ENCODE data around the gene CITED2. TPM values are rescaled to one million over a fixed set of nuclear protein-coding genes. Genes with fewer than 3 reads are reported as not detected.

CITED2 gene
- total and polyA plus RNA-seq, 2 experiments from 2014 or later: 78.5 to 292 TPM

GRCh38 chr6:139341060-139341459 is 33.4 kb downstream of the CITED2 start:
- no peaks in the 10 kb centered on the region for H3K36me3 ChIP-seq (replicated peaks; ENCODE audit: insufficient read depth, low read depth)
- no peak overlapping the region for H3K27ac ChIP-seq
- no peaks in the 10 kb centered on the region for H3K4me1 ChIP-seq (ENCODE audit: insufficient read depth)
- no peak overlapping the region for H3K4me2 ChIP-seq
- no peaks in the 10 kb centered on the region for H3K27me3 ChIP-seq
- no peaks in the 10 kb centered on the region for H3K9me2 ChIP-seq (replicated peaks; ENCODE audit: insufficient read depth)
- no peaks in the 10 kb centered on the region for H4K20me1 ChIP-seq (ENCODE audit: insufficient read depth, poor library complexity, severe bottlenecking)
- no peaks in the 10 kb centered on the region for H3K9me3 ChIP-seq (ENCODE audit: low read depth)
- TF ChIP-seq EZH2phosphoT487 (IDR thresholded peaks at IDR 0.05; ENCODE audit: low read depth, severe bottlenecking, unreplicated experiment): no peak
- no peak for TF ChIP-seq EZH2 (IDR thresholded peaks at IDR 0.05; ENCODE audit: borderline replicate concordance)
- TF ChIP-seq CTCF (IDR thresholded peaks at IDR 0.05; ENCODE audit: poor library complexity): no peak
- WGBS (ENCODE audit: low lambda C conversion rate, missing lambda C conversion rate): 90% methylated on average over 2 of the region's 2 CpGs
- no peak overlapping the region for H2AFZ ChIP-seq
- DNase-seq (ENCODE audit: low spot score): no peak
- H3K4me3 ChIP-seq: no peak overlapping the region
- no peaks in the 10 kb centered on the region for H3K79me2 ChIP-seq

- no peak overlapping the region for H3K27ac ChIP-seq
- TF ChIP-seq CTCF (IDR thresholded peaks at IDR 0.05; ENCODE audit: poor library complexity) (no peak), EZH2 (IDR thresholded peaks at IDR 0.05; ENCODE audit: borderline replicate concordance) (no peak), EZH2phosphoT487 (IDR thresholded peaks at IDR 0.05; ENCODE audit: low read depth, severe bottlenecking, unreplicated experiment) (no peak)
- H3K36me3 ChIP-seq (replicated peaks; ENCODE audit: insufficient read depth, low read depth): no peaks in the 10 kb centered on the region
- no peak overlapping the region for H2AFZ ChIP-seq
- no peaks in the 10 kb centered on the region for H3K9me2 ChIP-seq (replicated peaks; ENCODE audit: insufficient read depth)
- DNase-seq (ENCODE audit: low spot score): no peak
- H3K9me3 ChIP-seq (ENCODE audit: low read depth): no peaks in the 10 kb centered on the region
- no peaks in the 10 kb centered on the region for H4K20me1 ChIP-seq (ENCODE audit: insufficient read depth, poor library complexity, severe bottlenecking)
- H3K79me2 ChIP-seq: no peaks in the 10 kb centered on the region
- H3K4me3 ChIP-seq: no peak overlapping the region
- H3K27me3 ChIP-seq: no peaks in the 10 kb centered on the region
- H3K4me2 ChIP-seq: no peak overlapping the region
- 91% methylated on average over 9 of the region's 9 CpGs for WGBS (ENCODE audit: low lambda C conversion rate, missing lambda C conversion rate)
- no peaks in the 10 kb centered on the region for H3K4me1 ChIP-seq (ENCODE audit: insufficient read depth)
Observed at GRCh38 chr6:139338795-139339194, 35.7 kb downstream of the CITED2 start.

GRCh38 chr6:139337830-139338229 is 36.6 kb downstream of the CITED2 start:
- Histone ChIP-seq H3K27ac (no peak overlapping the region), H2AFZ (no peak overlapping the region), H3K79me2 (no peaks in the 10 kb centered on the region), H3K36me3 (replicated peaks; ENCODE audit: insufficient read depth, low read depth) (no peaks in the 10 kb centered on the region), H3K4me1 (ENCODE audit: insufficient read depth) (no peaks in the 10 kb centered on the region), H3K9me2 (replicated peaks; ENCODE audit: insufficient read depth) (no peaks in the 10 kb centered on the region), H3K27me3 (no peaks in the 10 kb centered on the region), H3K9me3 (ENCODE audit: low read depth) (no peaks in the 10 kb centered on the region), H3K4me3 (no peak overlapping the region), H4K20me1 (ENCODE audit: insufficient read depth, poor library complexity, severe bottlenecking) (no peaks in the 10 kb centered on the region), H3K4me2 (no peak overlapping the region)
- TF ChIP-seq EZH2phosphoT487 (IDR thresholded peaks at IDR 0.05; ENCODE audit: low read depth, severe bottlenecking, unreplicated experiment) (no peak), CTCF (IDR thresholded peaks at IDR 0.05; ENCODE audit: poor library complexity) (no peak), EZH2 (IDR thresholded peaks at IDR 0.05; ENCODE audit: borderline replicate concordance) (no peak)
- no peak for DNase-seq (ENCODE audit: low spot score)
- WGBS (ENCODE audit: low lambda C conversion rate, missing lambda C conversion rate): 81% methylated on average over 5 of the region's 5 CpGs

- H3K9me2 ChIP-seq (replicated peaks; ENCODE audit: insufficient read depth): no peaks in the 10 kb centered on the region
- no peak for DNase-seq (ENCODE audit: low spot score)
- no peaks in the 10 kb centered on the region for H4K20me1 ChIP-seq (ENCODE audit: insufficient read depth, poor library complexity, severe bottlenecking)
- no peak overlapping the region for H3K4me2 ChIP-seq
- H3K27ac ChIP-seq: no peak overlapping the region
- H3K27me3 ChIP-seq: no peaks in the 10 kb centered on the region
- TF ChIP-seq CTCF (IDR thresholded peaks at IDR 0.05; ENCODE audit: poor library complexity) (no peak), EZH2 (IDR thresholded peaks at IDR 0.05; ENCODE audit: borderline replicate concordance) (no peak), EZH2phosphoT487 (IDR thresholded peaks at IDR 0.05; ENCODE audit: low read depth, severe bottlenecking, unreplicated experiment) (no peak)
- no peak overlapping the region for H3K4me3 ChIP-seq
- no peaks in the 10 kb centered on the region for H3K4me1 ChIP-seq (ENCODE audit: insufficient read depth)
- H3K36me3 ChIP-seq (replicated peaks; ENCODE audit: insufficient read depth, low read depth): no peaks in the 10 kb centered on the region
- no peaks in the 10 kb centered on the region for H3K9me3 ChIP-seq (ENCODE audit: low read depth)
- H3K79me2 ChIP-seq: no peaks in the 10 kb centered on the region
- no peak overlapping the region for H2AFZ ChIP-seq
- WGBS (ENCODE audit: low lambda C conversion rate, missing lambda C conversion rate): 87% methylated on average over 2 of the region's 2 CpGs
Observed at GRCh38 chr6:139337001-139337400, 37.4 kb downstream of the CITED2 start.

All from hepatocyte (in vitro differentiated cells).